Measurements from ENCODE around the gene PRSS37. TPM values are rescaled to one million over a fixed set of nuclear protein-coding genes. Genes with fewer than 3 reads are reported as not detected.

The PRSS37 gene
- total RNA-seq, 6 experiments from 2014 or later, result not detected

- no peak for DNase-seq
- no peak for TF ChIP-seq CTCF (IDR thresholded peaks at IDR 0.05)
- Mint-ChIP-seq H3K4me3 (no peak overlapping the region), H3K9me3 (no peaks in the 10 kb centered on the region), H3K36me3 (ENCODE audit: low read depth) (no peaks in the 10 kb centered on the region), H3K27ac (no peak overlapping the region), H3K4me1 (ENCODE audit: low read depth) (no peaks in the 10 kb centered on the region), H3K27me3 (ENCODE audit: insufficient read depth) (peaks cover 2% of the 10 kb centered on the region; the same call in 1 of the 2 replicates)
These were observed 48.8 kb downstream of the PRSS37 start for GRCh38 chr7:141792526-141792925.

- no peak for TF ChIP-seq CTCF (IDR thresholded peaks at IDR 0.05)
- no peak for DNase-seq
- Mint-ChIP-seq H3K27me3 (ENCODE audit: insufficient read depth) (no peaks in the 10 kb centered on the region), H3K4me3 (no peak within 1 kb of the TSS), H3K27ac (no peak within 1 kb of the TSS), H3K9me3 (no peaks in the 10 kb centered on the region), H3K4me1 (ENCODE audit: low read depth) (no peaks in the 10 kb centered on the region), H3K36me3 (ENCODE audit: low read depth) (no peaks in the 10 kb centered on the region)
These were observed 51.4 kb downstream of the PRSS37 start, which contains the start of gene TAS2R5 for GRCh38 chr7:141789917-141790316. Gene TAS2R5, plus strand, starts transcription at chr7:141790217. Its CDS starts 145 bp downstream, at chr7:141790362.

GRCh38 chr7:141788296-141788695 is 53.0 kb downstream of the PRSS37 start:
- Mint-ChIP-seq H3K4me3 (no peak overlapping the region), H3K9me3 (no peaks in the 10 kb centered on the region), H3K36me3 (ENCODE audit: low read depth) (no peaks in the 10 kb centered on the region), H3K27ac (no peak overlapping the region), H3K27me3 (ENCODE audit: insufficient read depth) (no peaks in the 10 kb centered on the region), H3K4me1 (ENCODE audit: low read depth) (no peaks in the 10 kb centered on the region)
- no peak for DNase-seq
- TF ChIP-seq CTCF (IDR thresholded peaks at IDR 0.05), result no peak

Other genes with a start within 250 kb of the PRSS37 start
- gene DENND11, start 139.3 kb downstream of the PRSS37 start, total RNA-seq (2021; fragmentation: NEBNext Ultra II Directional; extraction: Animal tissue kit (Norgen Biotek cat#: 25700)), result 1 to 10 TPM; 3.4 to 3.8 (median 3.6) TPM
- not detected for gene WEE2, start 133.1 kb downstream of the PRSS37 start, total RNA-seq (2021; fragmentation: NEBNext Ultra II Directional; extraction: Animal tissue kit (Norgen Biotek cat#: 25700))
- 100 to 1,000 TPM; 122 to 180 (median 147) TPM for gene SSBP1, start 103.1 kb downstream of the PRSS37 start, total RNA-seq (2021; fragmentation: NEBNext Ultra II Directional; extraction: Animal tissue kit (Norgen Biotek cat#: 25700))
- under 1 TPM in 2 of 6 experiments, not detected in 4; 0.17 to 0.26 TPM for gene TAS2R3, start 77.4 kb downstream of the PRSS37 start, total RNA-seq (2021; fragmentation: NEBNext Ultra II Directional; extraction: Animal tissue kit (Norgen Biotek cat#: 25700))
- gene TAS2R4, start 64.8 kb downstream of the PRSS37 start, total RNA-seq (2021; fragmentation: NEBNext Ultra II Directional; extraction: Animal tissue kit (Norgen Biotek cat#: 25700)), result under 1 TPM in 3 of 6 experiments, not detected in 3; 0.07 to 0.12 (median 0.07) TPM
- gene TAS2R5, start 51.3 kb downstream of the PRSS37 start, total RNA-seq (2021; fragmentation: NEBNext Ultra II Directional; extraction: Animal tissue kit (Norgen Biotek cat#: 25700)), result under 1 TPM in 4 of 6 experiments, not detected in 2; 0.17 to 0.21 (median 0.18) TPM
- not detected for gene OR9A4, start 74.9 kb upstream of the PRSS37 start, total RNA-seq (2021; fragmentation: NEBNext Ultra II Directional; extraction: Animal tissue kit (Norgen Biotek cat#: 25700))
- not detected for gene CLEC5A, start 105.5 kb upstream of the PRSS37 start, total RNA-seq (2021; fragmentation: NEBNext Ultra II Directional; extraction: Animal tissue kit (Norgen Biotek cat#: 25700))
- not detected for gene TAS2R38, start 132.3 kb upstream of the PRSS37 start, total RNA-seq (2021; fragmentation: NEBNext Ultra II Directional; extraction: Animal tissue kit (Norgen Biotek cat#: 25700))
- under 1 TPM in 5 of 6 experiments, not detected in 1; 0.03 to 0.07 (median 0.05) TPM for gene MGAM, start 154.4 kb upstream of the PRSS37 start, total RNA-seq (2021; fragmentation: NEBNext Ultra II Directional; extraction: Animal tissue kit (Norgen Biotek cat#: 25700))

Measured in HFFc6 (cell line).